ENCODE results near the gene PCSK6.
"Not testable (repeated sequence)": the region's sequence is repeated elsewhere in the genome, so short reads cannot be mapped to it uniquely, and the experiment has no call there.

The PCSK6 gene

GRCh38 chr15:101429646-101430045 is 59.9 kb downstream of the PCSK6 start:
- ATAC-seq (no peak), DNase-seq (no peak)

- DNase-seq (no peak), ATAC-seq (no peak)
Observed at GRCh38 chr15:101429191-101429590, 60.3 kb downstream of the PCSK6 start.

- DNase-seq (no peak), ATAC-seq (no peak)
Observed at GRCh38 chr15:101428758-101429157, 60.7 kb downstream of the PCSK6 start.

GRCh38 chr15:101427606-101428487 is 61.7 kb downstream of the PCSK6 start:
- ATAC-seq (no peak), DNase-seq (no peak)

- ATAC-seq: no peak
Observed at GRCh38 chr15:101426761-101427333, 62.7 kb downstream of the PCSK6 start.

GRCh38 chr15:101425787-101426365 is 63.6 kb downstream of the PCSK6 start:
- DNase-seq (no peak), ATAC-seq (no peak)

More at GRCh38 chr15:101426761-101427333, 62.7 kb downstream of the PCSK6 start:
- DNase-seq: no peak

GRCh38 chr15:101424984-101425383 is 64.5 kb downstream of the PCSK6 start:
- DNase-seq (no peak), ATAC-seq (no peak)

- DNase-seq: no peak
Observed at GRCh38 chr15:101420232-101420631, 69.3 kb downstream of the PCSK6 start.

GRCh38 chr15:101416475-101416874 is 73.0 kb downstream of the PCSK6 start:
- DNase-seq, ATAC-seq: not testable (repeated sequence)

More at GRCh38 chr15:101420232-101420631, 69.3 kb downstream of the PCSK6 start:
- no peak for ATAC-seq

- ATAC-seq: no peak
- DNase-seq: no peak
Observed at GRCh38 chr15:101413239-101413638, 76.3 kb downstream of the PCSK6 start.

GRCh38 chr15:101411581-101411980 is 77.9 kb downstream of the PCSK6 start:
- ATAC-seq: no peak
- no peak for DNase-seq

- ATAC-seq (no peak), DNase-seq (no peak)
Observed at GRCh38 chr15:101411085-101411484, 78.4 kb downstream of the PCSK6 start.

- no peak for DNase-seq
- ATAC-seq: no peak
Observed at GRCh38 chr15:101410612-101411011, 78.9 kb downstream of the PCSK6 start.

GRCh38 chr15:101409621-101410020 is 79.9 kb downstream of the PCSK6 start:
- DNase-seq: no peak

GRCh38 chr15:101407966-101408775 is 81.3 kb downstream of the PCSK6 start:
- no peak for DNase-seq
- ATAC-seq: no peak

More at GRCh38 chr15:101409621-101410020, 79.9 kb downstream of the PCSK6 start:
- no peak for ATAC-seq

GRCh38 chr15:101407439-101407838 is 82.1 kb downstream of the PCSK6 start:
- DNase-seq (peak; percentile 8), ATAC-seq (peak; percentile 86)

- ATAC-seq: no peak
Observed at GRCh38 chr15:101406526-101407195, 82.8 kb downstream of the PCSK6 start.

GRCh38 chr15:101406036-101406435 is 83.5 kb downstream of the PCSK6 start:
- no peak for ATAC-seq
- DNase-seq: no peak

More at GRCh38 chr15:101406526-101407195, 82.8 kb downstream of the PCSK6 start:
- no peak for DNase-seq

GRCh38 chr15:101404245-101404644 is 85.3 kb downstream of the PCSK6 start:
- ATAC-seq (no peak), DNase-seq (no peak)

- DNase-seq, ATAC-seq: not testable (repeated sequence)
Observed at GRCh38 chr15:101402883-101403282, 86.6 kb downstream of the PCSK6 start.

- ATAC-seq (no peak), DNase-seq (no peak)
Observed at GRCh38 chr15:101401286-101401685, 88.2 kb downstream of the PCSK6 start.

- no peak for ATAC-seq
- no peak for DNase-seq
Observed at GRCh38 chr15:101399431-101399830, 90.1 kb downstream of the PCSK6 start.
